Activated CD8-positive, alpha-beta memory T cell treated with anti-CD3 and anti-CD28 coated beads, Interleukin-2, amount 50 U/mL, for 1 hour (primary cell): Measurements from ENCODE around the gene LCE1C.

Experiments
- DNase-seq: peaks from one replicate; pipeline ENCODE4 v3.0.0-alpha.2; 2020; ENCODE audit errors: extremely low read depth

The LCE1C gene

GRCh38 chr1:152759453-152760173 lies 46.8 kb downstream of the LCE1C start:
- no peak for DNase-seq

- no peak for DNase-seq
Observed at GRCh38 chr1:152758636-152759035, 47.8 kb downstream of the LCE1C start.

DNA sequence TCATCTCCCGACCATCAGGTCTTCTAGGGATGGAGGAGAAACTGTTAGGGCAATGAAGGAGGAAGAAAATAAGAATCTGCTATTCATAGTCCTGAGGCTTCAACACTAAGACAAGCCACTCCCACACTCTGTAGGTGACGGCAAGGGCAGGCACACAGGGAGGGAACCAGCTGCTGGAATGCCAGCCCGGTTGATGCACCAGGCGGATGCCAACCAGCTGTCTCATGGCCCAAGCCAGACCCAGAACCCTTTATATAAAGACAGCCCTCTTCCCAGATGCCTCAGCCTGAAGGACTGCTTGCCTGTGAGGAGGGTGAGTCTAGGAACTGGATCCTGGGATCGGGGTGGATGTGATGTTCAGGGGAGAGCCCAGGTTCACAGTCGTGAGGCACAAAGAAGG lies 48.7 kb downstream of the LCE1C start, which contains the start of gene KPRP:
TSS of gene KPRP (plus strand) at position 279 of the 400 bp plus-strand sequence. CDS start 1,564 bp downstream, outside the sequence.
- no peak for DNase-seq

DNA sequence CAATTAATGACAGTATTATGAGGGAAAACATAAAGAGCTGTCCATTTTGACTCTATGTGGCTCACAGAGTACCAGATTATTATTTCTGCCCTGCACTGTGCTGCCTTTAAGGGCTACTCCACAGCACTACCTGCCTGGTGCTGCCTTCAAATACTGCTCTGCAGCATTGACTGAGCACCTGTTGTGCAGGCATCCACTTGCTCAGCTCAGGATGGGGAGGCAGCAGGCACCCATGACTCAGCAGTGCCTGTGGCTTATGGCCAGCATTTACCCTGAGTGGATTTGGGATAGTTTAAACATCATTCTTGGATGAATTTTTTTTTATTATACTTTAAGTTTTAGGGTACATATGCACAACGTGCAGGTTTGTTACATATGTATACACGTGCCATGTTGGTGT lies 49.6 kb downstream of the LCE1C start:
- DNase-seq: no peak
